HG02943 (cell line): Measurements from ENCODE around the gene TPPP.
"Not testable (repeated sequence)": the region's sequence is repeated elsewhere in the genome, so short reads cannot be mapped to it uniquely, and the experiment has no call there.

Source experiments
- ATAC-seq: cut with Tn5 transposase; IDR thresholded peaks from one replicate; pipeline ENCODE4 v1.9.1; 2021; ENCODE audit warnings: mild to moderate bottlenecking, low read depth, moderate library complexity; ENCODE audit not compliant: unreplicated experiment

The TPPP gene

DNA sequence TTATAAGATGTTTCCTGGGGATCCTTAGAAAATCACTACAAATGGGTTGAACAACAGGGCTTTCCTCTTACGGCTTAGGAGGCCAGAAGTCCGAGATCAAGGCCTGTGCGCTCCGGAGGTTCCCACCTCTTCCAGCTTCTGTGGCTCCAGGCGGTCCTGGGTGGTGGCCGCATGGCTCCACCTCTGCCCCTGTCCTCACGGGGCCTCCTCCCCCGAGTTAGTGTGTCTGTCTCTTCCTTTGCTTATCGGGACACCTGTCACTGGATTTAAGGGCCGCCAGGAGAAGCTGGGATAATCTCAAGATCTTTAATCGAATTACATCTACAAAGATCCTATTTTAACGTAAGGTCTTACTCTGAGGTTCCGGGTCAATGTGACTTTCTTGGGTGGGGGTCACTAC lies 2.3 kb upstream of the TPPP start:
- ATAC-seq: not testable (repeated sequence)

DNA sequence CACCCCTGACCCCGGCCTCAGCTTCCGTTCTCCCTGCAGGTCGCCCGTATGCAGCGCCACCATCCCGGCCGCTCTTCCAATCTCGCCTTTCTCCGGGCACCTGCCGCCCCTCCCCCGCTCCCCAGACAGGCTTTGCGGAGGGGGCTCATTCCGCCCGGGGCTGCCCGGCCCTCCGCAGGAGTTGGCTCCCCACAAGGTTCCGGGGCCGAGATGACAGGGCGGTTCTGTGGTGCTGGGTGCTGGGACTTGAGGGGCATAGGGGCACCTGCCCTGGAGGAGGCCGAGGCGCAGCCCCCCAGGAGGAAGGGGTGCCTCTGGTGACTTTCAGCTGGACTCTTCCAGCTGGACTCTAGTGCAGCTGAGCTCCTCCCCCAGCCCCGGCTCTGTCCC lies 885 bp upstream of the TPPP start:
- not testable (repeated sequence) for ATAC-seq

DNA sequence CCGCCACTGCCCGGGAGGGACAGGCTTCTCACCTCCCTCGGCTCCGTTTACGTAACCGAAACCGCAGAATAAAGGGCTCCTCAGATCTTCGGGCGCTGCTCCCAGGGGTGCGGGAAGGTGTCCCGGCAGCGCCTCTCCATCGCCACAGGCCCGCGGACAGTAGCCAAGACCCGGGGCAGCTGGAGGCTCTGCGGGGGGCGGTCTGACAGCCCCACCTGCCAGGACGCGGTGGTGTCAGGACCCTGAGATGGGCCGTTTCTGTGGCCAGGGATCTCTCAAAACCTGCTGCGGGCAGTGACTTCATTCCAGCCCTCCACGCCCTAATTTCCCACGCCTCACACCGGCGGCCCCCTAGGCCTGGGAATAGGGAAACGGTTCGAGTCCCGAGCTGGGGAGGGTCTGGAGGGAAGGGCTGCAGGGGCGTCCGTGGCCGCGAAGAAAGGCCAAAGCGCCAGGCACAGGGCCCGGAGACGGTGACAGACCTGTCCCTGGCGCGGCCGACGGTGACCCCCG lies 567 bp downstream of the TPPP start:
- peak; percentile 15 for ATAC-seq

DNA sequence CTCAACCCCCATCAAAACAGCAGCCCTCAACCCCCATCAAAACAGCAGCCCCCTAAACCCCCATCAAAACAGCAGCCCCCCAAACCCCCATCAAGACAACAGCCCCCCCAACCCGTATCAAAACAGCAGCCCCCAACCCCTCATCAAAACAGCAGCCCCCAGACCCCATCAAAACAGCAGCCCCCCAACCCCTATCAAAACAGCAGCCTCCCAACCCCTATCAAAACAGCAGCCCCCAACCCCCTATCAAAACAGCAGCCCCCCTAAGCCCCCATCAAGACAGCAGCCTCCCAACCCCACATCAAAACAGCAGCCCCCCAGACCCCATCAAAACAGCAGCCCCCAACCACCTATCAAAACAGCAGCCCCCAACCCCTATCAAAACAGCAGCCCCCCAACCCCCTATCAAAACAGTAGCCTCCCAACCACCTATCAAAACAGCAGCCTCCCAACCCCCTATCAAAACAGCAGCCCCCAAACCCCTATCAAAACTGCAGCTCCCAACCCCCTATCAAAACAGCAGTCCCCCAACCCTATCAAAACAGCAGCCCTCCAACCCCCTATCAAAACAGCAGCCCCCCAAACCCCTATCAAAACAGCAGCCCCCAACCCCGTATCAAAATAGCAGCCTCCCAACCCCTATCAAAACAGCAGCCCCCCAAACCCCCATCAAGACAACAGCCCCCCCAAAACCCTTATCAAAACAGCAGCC lies 1.2 kb downstream of the TPPP start:
- no peak for ATAC-seq

DNA sequence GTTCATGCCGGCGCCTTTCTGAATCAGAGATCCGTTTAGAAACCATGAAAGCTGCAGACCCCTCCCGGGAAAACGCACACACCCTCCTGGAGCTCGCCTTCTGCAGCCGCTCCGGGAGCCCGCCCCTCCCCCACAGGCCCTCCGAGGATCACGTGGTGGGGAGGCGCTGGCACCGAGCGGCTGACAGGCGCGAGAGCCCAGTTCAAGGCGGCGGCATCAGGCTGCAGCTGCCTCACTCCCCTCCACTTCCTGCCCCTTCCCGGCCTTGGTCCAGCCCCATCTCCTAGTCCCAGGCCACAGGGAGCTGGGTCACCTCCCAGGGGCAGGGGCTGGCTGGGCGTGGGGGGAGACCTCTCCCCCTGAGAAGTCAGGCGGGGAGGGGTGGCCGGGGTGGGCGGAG lies 2.1 kb downstream of the TPPP start:
- not testable (repeated sequence) for ATAC-seq

DNA sequence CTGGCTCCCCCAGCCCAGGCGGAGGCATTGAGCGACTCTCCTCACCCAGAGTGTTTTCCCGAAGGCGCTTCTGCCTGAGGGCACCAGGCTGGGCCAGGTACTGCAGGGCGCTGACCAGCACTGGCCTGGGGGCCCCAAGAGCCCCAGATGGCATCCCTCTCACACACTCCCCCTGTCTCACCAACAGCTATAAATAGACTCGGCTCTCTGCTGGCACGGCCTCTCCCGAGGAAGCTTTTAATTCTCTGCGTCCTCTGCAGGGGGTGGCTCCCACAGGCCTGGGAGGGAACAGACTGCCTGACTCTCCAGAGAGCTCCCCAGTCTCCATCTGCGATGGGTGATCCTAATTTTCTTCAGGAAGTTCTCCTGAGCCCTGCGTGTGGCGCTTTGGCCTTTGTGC lies 2.9 kb downstream of the TPPP start:
- ATAC-seq: not testable (repeated sequence)

DNA sequence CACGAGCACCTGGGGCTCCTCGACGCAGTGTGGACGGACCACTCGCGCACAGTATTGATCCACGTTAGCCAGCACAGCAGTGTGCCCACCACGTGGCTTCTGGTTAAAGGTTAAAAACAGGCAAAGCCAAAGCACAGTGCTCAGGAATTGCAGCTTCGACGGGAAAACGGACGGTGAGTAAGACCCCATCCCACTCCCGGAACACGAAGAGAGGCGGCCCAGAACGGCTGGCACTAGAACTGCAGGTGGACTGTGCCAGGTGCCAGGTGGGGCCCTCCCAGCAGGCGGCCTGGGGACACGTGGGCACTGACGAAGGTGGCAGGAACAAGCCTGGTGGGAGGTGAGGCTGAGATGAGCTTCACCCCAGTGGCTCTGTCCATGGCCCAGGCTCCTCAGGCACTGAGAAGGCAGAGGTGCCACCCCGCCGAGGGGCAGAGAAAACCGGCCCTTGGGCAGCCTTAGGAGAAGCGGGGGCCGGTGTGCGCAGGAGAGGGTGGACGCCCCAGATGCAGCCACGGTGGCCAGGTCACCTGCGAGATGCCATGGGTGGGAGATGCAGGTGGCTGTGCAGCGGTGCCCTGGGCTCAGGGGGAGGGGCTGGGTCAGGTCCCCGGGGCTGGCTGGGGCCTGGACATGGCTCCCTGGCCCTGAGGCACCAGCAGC lies 4.7 kb downstream of the TPPP start:
- ATAC-seq: not testable (repeated sequence)

DNA sequence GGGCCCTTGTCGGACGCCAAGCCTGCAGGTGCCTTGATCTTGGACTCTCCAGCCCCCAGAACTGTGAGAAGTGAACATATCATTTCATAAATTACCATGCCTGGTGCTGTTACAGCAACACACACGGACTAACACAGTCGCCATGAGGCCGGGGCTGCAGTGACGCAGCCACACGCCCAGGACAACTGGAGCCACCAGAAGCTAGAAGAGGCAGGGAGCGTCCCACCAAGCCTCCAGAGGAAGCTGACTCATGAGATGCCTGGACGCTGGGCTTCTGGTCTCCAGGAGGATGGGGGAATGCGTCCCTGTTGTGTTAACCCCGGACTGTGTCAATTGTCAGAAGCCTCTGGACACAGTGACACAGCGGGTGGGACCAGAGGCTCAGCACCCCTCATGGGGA lies 6.2 kb downstream of the TPPP start:
- ATAC-seq: not testable (repeated sequence)

DNA sequence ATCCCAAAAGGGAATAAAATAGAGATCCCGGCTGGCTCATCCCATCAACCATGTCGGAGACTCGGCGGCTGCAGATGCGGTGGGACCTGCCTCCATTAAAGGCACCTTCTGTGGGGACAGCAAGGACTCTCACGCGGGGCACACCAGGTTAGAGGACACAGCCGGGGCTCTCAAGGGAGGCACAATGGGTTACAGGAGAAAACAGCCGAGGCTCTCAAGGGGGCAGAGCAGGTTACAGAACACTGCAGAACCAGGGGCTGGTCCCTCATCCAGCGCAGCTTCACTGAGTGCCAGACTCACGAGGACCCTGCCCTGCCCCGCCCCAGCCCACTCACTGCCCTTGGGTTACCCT lies 7.0 kb downstream of the TPPP start:
- not testable (repeated sequence) for ATAC-seq

DNA sequence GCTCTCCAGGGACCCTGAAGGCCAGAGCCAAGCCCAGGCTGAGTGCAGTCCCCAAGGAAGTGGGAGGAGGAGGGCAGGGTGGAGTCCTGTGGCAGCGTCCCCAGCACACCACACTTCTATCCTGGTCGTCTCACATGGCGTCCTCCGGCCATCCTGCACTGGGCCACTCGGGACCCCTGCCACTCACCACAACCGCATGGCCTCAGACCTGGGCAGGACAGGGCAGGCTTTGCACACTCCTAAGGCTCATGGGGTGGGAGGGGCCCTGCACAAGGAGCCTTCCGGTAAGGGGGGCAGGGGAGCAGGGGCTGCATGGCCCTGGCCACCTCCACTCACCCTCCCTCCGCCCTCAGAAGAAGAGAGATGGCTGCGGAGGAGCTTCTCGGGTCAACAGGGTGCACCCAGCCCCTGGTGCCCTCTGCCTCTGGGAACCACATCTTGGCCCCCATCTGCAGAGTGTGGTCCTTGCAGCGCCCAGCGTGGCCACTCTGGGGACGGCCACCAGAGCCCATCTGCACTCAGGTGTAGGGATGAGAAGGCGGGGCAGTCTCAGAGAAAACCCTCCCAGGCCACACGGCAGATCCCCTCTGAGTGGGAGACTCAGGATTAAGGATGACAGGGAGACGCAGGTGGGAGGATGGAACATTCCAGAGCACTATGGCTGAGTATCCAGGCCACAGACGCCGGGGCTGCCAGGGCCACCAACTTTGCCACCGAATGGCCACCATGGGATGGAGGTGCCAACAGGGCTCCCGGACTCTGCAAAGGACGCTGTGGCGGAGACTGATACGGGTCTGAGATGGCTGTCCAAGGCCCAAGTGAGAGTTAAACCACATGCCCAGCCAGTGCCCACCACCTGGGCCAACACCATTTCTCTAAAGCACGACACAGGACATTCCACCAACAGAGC lies 7.6 kb downstream of the TPPP start:
- no peak for ATAC-seq

DNA sequence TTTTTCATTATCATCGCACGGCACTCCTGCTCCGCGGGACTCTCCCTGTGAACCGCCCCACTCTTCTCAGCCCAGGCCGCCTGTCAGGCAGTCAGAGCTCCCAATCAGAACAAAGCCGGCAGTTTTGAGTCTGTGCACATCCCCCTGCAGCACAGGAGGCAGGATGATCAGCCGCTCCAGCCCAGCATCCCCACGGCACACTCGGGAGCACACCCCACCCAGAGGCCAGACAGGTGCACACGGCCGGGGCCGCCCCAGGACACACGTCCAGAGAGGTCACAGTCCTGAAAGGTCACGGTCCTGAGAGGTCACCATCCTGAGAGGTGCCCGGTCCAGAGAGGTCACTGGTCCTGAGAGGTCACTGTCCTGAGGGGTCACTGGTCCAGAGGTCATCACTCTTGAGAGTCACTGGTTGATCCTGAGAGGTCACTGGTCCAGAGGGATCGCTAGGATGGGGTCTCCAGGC lies 8.4 kb downstream of the TPPP start:
- no peak for ATAC-seq

DNA sequence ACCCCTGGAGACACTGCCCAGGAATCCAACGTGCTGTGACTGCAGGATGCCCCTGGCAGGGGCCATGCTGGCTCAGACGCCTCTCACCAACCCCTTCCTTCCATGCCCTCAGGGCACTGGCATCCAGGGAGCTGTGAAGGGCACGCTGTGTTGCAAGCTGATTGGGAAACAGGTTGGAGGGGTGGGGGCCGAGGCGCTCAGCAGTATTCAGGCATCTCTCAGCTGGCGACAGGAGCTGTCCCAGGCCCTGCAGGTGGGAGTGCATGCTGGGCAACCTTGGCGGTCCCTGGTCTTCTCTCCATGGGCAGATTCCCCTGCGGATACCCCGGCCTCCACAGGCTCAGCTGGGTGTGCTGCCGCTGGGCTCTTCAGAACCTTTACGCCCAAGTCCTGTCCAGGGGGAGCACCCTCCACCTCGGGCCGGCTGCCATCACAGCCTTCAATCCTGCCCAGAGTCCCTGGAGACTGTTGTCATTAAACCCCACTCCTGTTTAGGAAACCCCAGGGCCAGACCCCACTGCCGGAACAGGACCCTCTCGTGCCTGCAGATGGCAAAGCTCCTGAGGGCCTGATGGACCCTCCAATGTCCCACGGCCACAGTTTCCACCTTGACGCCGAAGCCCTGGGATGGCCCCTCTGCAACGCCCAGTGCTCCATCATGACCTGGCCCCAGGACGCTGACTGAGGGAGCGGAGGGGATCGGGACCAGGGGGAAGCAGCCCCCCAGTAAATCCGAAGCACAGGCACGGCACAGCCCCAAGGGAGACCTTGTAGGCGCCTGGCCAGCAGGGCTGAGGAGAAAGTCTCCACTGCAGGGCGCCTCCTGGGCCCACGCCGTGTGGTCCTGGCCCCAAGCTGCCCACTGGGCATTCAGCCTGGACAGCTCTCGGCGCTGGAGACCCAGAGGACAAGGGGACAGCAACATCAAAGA lies 9.3 kb downstream of the TPPP start:
- ATAC-seq: no peak

DNA sequence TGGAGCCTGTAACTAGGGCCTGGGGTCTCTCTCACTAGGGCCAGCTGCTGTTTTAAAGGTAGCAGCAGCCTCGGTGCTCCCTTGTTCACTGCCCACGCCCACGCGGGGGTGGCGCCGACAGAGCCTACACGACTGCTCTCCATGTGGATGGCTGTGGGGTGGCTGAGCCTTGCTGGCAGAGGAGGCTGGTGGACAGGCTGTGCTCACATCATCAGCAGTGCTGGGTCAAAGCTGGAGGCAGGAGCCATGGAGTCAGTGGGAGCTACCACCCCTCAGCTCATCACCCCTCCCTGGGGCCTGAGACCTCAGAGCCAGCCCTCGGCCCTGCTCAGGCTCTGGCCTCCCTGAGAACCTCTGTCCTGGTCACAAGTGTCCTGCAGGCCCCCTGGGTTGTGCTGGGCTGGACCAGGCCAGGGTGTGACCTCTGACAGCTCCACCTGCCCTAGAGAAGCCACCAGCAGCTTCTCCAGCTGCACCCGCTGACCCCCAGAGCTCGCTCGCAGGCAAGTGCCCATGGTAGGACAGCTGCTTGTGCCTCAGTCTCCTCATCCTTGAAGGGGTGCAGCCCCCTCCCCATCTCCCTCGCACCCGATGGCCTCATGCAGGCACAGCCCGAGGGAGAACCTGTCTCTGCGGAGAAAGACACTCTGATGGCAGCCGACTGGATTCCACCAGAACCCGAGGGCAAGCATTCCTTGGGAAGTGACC lies 10.3 kb downstream of the TPPP start:
- ATAC-seq: not testable (repeated sequence)

DNA sequence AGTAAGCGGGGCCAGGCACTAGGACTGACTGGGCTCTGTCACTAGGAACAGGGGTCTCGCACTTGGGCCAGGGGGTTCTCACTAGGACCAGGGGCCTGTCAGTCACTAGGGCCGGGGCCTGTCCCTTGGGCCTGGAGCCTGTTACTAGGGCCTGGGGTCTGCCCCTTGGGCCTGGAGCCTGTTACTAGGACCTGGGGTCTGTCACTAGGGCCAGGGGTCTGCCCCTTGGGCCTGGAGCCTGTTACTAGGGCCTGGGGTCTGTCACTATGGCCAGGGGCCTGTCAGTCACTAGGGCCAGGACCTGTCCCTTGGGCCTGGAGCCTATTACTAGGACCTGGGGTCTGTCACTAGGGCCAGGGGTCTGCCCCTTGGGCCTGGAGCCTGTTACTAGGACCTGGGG lies 10.9 kb downstream of the TPPP start:
- not testable (repeated sequence) for ATAC-seq

DNA sequence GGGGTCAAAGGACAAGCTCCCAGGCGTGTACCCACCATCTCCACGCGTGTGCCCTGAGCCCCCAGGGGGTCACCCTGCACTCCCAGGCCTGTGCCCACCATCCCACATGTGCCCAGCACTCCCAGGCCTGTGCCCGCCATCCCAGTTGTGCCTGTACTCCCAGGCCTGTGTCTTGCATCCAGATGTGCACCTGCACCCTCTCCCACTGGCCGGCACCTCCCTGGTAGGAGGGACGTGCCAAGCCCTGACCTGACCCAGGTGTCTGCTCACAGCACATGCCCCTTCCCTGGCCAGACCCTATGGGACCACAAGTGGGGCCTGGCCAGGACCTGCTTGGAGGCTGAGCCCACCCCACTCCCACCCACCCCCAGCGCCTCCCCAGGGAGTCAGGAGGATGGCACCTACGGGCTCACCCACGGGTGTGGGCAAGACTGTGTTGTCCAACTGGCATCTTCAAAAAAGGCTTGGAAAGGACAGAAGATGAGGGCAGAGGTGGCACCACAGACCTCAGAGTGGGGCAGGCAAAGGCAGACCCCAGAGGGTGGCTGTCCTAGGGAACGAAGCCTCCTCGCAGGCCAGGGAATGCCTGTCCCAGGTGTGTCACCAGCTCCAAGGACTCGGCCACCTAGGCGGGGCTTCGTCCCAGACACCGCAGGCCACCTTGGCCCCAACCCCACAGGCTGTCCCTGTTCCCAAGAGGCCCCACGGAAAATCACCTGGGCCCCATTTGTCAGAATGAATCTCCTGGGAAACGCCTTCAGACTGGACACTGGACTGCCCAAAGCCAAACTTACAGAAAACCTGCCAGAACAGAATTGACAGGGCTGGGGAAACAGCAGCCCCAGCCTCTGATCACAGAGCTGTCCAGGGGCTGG lies 11.6 kb downstream of the TPPP start:
- not testable (repeated sequence) for ATAC-seq

DNA sequence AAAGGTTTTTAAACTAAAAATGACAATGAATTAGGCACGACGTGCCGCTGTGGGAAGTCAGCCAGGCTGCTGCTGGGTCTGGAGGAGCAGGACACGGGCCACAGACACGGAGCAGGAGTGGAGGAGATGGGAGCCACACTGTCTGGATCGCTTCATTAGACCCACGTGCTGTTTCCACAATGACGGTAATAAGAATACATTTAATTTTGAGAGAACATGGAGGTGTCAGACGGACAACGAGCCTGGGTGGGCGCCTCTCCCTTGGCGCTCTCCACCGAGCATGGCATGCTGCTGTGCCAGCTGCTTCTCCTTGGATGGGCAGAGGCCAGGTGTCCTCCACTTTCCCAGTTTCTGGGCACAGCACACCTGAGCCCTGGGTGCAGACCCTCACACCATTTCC lies 12.3 kb downstream of the TPPP start:
- ATAC-seq: not testable (repeated sequence)

DNA sequence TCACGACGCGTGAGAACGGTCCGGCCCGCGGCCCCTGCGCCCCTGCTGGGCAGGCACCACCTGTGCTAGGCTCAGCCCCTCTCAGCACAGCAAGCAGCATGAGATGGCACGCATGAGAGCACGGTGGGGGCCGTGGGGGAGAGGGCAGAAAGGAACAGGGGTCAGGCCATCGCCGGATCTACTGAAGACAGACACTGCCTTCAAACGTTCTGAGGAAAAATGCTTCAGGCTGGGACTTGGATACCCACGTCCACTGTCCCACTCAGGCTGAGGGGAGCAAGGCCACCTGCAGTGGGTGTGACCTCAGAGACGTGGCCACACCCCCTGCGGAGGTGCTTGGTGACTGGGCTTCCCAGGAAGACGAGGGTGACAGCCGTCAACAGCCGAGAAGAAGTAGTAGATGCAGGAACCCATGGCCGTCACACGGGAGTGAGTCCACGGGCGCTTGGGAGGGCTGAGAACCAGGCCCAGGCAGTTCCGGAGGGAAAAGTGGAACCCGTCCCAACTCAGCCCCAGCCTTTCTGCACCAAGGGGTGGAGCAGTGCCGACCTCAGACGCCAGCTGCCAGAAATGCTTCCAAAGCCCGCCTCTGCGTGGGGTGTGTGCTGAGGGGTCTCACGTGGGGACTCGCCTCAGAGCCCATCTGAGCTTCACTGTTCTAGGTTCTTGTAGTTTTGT lies 12.9 kb downstream of the TPPP start:
- ATAC-seq: not testable (repeated sequence)
